ENCODE results near the gene ATAD3C.
"Not testable (repeated sequence)": the region's sequence is repeated elsewhere in the genome, so short reads cannot be mapped to it uniquely, and the experiment has no call there.

DNA sequence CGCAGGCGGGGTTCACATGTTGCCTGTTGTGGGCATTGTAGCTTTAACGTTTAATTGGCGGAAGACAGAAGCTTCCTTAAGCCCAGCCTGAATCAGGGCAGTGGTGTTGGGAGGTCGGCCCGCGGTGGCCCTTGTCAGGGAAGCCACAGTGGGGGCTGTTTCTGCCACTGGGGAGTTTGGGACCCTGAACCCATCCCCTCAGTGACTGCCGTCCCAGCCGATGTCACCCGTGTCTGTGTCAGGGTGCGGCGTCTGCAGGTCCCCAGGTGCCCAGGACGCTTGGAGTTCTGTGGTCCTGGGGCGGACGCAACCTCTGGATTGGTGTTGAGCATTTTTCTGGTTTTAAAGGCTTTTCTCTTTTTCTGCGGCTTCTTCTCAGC lies 31.0 kb downstream of the ATAD3C start:
- not testable (repeated sequence) for TF ChIP-seq POLR2A, CTCF, POLR2AphosphoS5, EP300 (IDR thresholded peaks at IDR 0.05)

All from sigmoid colon (tissue), 4 donors.